Mesothelial cell of epicardium (in vitro differentiated cells): ENCODE results near the gene DGKI. TPM values are rescaled to one million over a fixed set of nuclear protein-coding genes. Genes with fewer than 3 reads are reported as not detected.

Source experiments
- DNase-seq, 2 experiments: peaks; one replicate each; pipeline ENCODE4 v3.0.0; 2021; ENCODE audit warnings: low spot score in 2 of 2; ENCODE audit not compliant: unreplicated experiment in 2 of 2
- H3K27ac Mint-ChIP-seq: 2 replicates; pipeline ENCODE4 v1.8.0; 2021; ENCODE audit warnings: mixed read lengths
- H3K27me3 Mint-ChIP-seq: 2 replicates; pipeline ENCODE4 v1.8.0; 2021; ENCODE audit warnings: low read depth, mixed read lengths
- H3K36me3 Mint-ChIP-seq: 2 replicates; pipeline ENCODE4 v1.8.0; 2021; ENCODE audit warnings: mixed read lengths
- H3K4me1 Mint-ChIP-seq: 2 replicates; pipeline ENCODE4 v1.8.0; 2021; ENCODE audit warnings: mixed read lengths
- H3K4me3 Mint-ChIP-seq: 2 replicates; pipeline ENCODE4 v1.8.0; 2021; ENCODE audit warnings: mild to moderate bottlenecking, moderate library complexity, mixed read lengths
- H3K9me3 Mint-ChIP-seq: 2 replicates; pipeline ENCODE4 v1.8.0; 2021; ENCODE audit warnings: mixed read lengths
- CTCF ChIP-seq: fragments of 200-600 bp; sonication (generic); IDR thresholded peaks from one replicate; pipeline ENCODE4 v1.5.0; 2021; ENCODE audit warnings: antibody characterized with exemption; ENCODE audit not compliant: unreplicated experiment
- total RNA-seq: library from RNA; stranded (reverse); gene quantifications from 3 replicates; pipeline ENCODE4 v1.2.1, GENCODE V29; 2021

Gene DGKI
- total RNA-seq, 1 donor from 2014 or later, result 2.0 TPM

- H3K4me3 Mint-ChIP-seq, result peak overlapping the region; percentile 55
- no peaks in the 10 kb centered on the region for H3K36me3 Mint-ChIP-seq
- no peak for TF ChIP-seq CTCF
- no peak for DNase-seq
- H3K27me3 Mint-ChIP-seq, result peaks cover 55% of the 10 kb centered on the region
- H3K9me3 Mint-ChIP-seq, result no peaks in the 10 kb centered on the region
- peaks cover 2% of the 10 kb centered on the region for H3K4me1 Mint-ChIP-seq
- no peak overlapping the region for H3K27ac Mint-ChIP-seq
Measured at GRCh38 chr7:137848095-137848494, 1.3 kb upstream of the DGKI start.

- Mint-ChIP-seq H3K9me3 (no peaks in the 10 kb centered on the region), H3K4me3 (peak overlapping the region; percentile 55), H3K4me1 (peaks cover 2% of the 10 kb centered on the region), H3K36me3 (no peaks in the 10 kb centered on the region), H3K27me3 (peaks cover 57% of the 10 kb centered on the region), H3K27ac (no peak overlapping the region)
- no peak for DNase-seq
- TF ChIP-seq CTCF, result no peak
Measured at GRCh38 chr7:137847568-137848050, 835 bp upstream of the DGKI start.

- H3K9me3 Mint-ChIP-seq, result no peaks in the 10 kb centered on the region
- H3K27me3 Mint-ChIP-seq, result peaks cover 61% of the 10 kb centered on the region
- H3K4me1 Mint-ChIP-seq, result peaks cover 2% of the 10 kb centered on the region
- no peak overlapping the region for H3K4me3 Mint-ChIP-seq
- H3K36me3 Mint-ChIP-seq, result no peaks in the 10 kb centered on the region
- TF ChIP-seq CTCF, result no peak
- DNase-seq, result no peak
- H3K27ac Mint-ChIP-seq, result no peak overlapping the region
Measured at GRCh38 chr7:137846549-137846826, 286 bp downstream of the DGKI start.

- H3K9me3 Mint-ChIP-seq, result no peaks in the 10 kb centered on the region
- no peaks in the 10 kb centered on the region for H3K36me3 Mint-ChIP-seq
- TF ChIP-seq CTCF, result no peak
- H3K4me1 Mint-ChIP-seq, result peaks cover 2% of the 10 kb centered on the region
- DNase-seq, result no peak
- H3K27me3 Mint-ChIP-seq, result peaks cover 64% of the 10 kb centered on the region
- H3K4me3 Mint-ChIP-seq, result no peak overlapping the region
- no peak overlapping the region for H3K27ac Mint-ChIP-seq
Measured at GRCh38 chr7:137844677-137845425, 1.9 kb downstream of the DGKI start.

- Mint-ChIP-seq H3K36me3 (no peaks in the 10 kb centered on the region), H3K4me1 (no peaks in the 10 kb centered on the region), H3K4me3 (no peak overlapping the region), H3K27me3 (peaks cover 29% of the 10 kb centered on the region), H3K27ac (no peak overlapping the region), H3K9me3 (no peaks in the 10 kb centered on the region)
- TF ChIP-seq CTCF, result no peak
- DNase-seq, result no peak
Measured at GRCh38 chr7:137839903-137840779, 6.6 kb downstream of the DGKI start.
